NCI-H2227 (cell line): ENCODE results near the gene PARL.

Experiments
- DNase-seq: peaks from one replicate; lab custom pipeline; 2025; ENCODE audit not compliant: unreplicated experiment; lab: John Stamatoyannopoulos, UW

PARL gene, protein sequence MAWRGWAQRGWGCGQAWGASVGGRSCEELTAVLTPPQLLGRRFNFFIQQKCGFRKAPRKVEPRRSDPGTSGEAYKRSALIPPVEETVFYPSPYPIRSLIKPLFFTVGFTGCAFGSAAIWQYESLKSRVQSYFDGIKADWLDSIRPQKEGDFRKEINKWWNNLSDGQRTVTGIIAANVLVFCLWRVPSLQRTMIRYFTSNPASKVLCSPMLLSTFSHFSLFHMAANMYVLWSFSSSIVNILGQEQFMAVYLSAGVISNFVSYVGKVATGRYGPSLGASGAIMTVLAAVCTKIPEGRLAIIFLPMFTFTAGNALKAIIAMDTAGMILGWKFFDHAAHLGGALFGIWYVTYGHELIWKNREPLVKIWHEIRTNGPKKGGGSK

GRCh38 chr3:183884427-183885296 lies at the start of gene PARL:
Gene PARL (minus strand): TSS chr3:183884880. CDS start chr3:183884846, 34 bp downstream.
- peak; percentile 95 for DNase-seq

DNA sequence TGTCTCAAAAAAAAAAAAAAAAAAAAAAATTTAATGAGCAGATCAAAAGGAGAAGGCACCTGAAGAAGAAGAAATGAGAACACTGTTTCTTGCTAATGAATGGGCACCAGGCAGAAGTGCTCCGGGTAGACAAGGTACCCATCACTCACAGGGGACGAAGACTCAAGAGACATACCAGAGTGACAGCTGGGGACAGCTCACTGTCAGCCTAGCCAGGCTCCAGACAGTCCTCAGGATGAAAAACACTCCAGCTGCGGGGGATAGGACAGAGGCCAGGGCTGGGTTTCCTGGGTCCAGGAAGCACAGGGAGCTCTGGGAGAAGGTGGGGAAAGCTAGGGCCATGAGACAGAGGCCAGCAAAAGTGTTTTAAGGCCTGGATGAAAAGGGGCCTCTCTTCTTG lies 48.5 kb upstream of the PARL start:
- no peak for DNase-seq

DNA sequence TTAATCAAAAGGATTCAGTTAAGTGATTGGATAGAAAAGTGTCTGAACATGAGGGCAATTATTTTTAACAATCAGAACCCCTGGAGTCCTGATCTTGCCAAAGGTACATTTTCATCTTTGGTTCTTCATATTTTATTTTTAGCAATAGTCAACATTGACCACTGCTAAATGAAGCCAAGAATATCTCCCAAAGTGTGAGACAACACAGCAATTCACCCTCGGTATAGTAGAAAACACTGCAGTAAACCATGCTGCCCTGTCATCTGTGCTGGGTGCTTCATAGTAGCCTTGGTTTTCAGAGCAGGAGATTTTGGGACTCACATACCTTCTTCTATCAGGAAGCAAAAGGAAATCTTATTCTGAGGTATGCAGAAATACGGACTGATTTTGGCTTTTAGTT lies 47.2 kb upstream of the PARL start:
- DNase-seq = no peak

DNA sequence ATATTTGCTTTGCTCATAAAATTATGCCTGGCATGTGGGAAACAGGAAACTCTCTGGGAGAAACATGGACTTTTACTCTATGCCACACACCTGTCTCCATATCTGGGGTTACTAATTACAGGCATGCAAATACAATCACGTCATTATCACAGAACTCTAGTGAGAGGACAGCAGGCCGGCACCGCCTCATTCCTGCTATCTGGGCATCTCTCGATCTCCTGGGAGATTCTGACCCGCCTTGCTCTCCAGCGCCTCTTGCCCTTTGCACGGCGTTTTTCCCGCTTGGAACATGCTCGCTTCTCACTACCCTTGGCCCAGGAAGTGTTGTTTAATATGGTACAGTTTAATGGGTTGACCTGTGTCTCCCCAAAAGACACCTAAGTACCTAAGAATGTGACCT lies 45.4 kb upstream of the PARL start:
- no peak for DNase-seq

DNA sequence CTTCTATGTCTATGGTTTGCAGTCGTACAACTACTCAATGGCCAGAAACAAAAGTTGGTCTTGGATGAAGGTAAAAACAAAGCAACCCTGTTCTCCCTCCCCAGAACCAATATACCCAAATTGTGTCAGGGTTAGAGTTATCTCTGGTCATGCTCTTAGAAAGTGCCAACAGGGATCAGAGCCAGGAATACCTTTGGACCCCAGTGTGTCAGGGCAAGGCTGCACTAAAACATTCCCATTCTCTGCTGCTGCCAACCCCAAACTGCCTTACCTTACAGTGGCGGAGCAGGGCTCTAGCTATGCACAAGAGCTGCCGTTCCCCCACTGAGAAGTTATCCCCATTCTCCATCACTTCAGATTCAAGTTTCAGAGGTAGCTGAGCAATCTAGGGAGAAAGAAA lies 42.4 kb upstream of the PARL start:
- no peak for DNase-seq

DNA sequence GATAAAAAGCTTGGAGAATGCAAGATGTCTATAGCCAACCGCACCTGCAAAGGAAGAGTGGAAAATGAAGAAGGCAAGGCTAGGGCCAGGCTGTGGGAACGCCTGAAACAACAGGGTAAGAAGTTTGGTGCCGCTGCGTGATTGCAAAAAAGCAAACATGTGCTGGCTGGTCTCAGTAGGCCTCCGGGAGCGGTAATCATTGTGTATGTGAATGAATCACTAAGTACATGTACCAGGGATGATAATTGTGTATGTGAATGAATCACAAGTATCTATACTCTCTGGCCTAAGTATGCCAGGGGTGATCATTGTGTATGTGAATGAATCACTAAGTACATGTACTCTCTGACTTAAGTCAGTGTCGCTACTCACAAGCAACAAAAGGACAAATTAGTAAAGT lies 40.3 kb upstream of the PARL start:
- no peak for DNase-seq

- no peak for DNase-seq
Observed at GRCh38 chr3:183924543-183924942, 39.9 kb upstream of the PARL start.

- DNase-seq = no peak
Observed at GRCh38 chr3:183922421-183922820, 37.7 kb upstream of the PARL start.

- no peak for DNase-seq
Observed at GRCh38 chr3:183921096-183921495, 36.4 kb upstream of the PARL start.

- no peak for DNase-seq
Observed at GRCh38 chr3:183920416-183920815, 35.7 kb upstream of the PARL start.

GRCh38 chr3:183918178-183918577 lies 33.5 kb upstream of the PARL start:
- no peak for DNase-seq

DNA sequence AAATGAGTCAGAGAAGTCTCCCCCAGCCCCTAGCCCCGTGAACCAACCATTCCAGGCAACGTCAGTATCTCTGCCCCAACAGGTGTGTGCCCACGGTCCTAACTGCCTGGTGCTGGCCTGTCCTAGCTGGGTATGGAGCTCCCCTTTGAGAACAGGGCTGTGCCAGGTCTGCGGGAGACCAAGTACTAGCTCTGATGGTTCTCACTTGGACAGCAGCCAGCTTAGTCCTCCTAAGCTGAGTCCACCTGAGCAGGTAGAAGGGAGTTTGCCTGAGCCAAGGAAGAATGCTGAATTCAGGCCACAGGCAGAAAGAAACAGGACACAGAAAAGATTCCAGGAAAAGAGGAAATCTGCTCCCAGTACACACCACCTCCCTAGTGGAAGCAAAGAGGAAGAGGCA lies 33.1 kb upstream of the PARL start:
- no peak for DNase-seq

GRCh38 chr3:183914856-183915255 lies 30.2 kb upstream of the PARL start:
- DNase-seq = no peak

DNA sequence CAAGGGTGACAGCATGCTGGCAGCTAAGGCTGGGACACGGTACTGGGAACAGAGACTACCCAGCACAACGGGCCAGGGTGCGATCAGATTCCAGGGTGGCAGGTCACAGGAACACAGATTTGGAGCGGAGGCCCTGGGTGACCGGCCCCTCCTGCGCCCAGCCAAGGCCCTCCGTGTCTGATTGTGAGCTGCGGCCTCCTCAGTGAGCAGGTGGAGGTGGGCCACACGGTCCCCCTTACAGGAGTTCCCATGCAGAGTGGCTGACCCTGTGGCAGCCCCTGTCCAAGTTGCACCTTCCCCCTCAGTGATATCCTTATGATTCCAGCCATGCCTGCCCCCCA lies 28.9 kb upstream of the PARL start:
- no peak for DNase-seq

- DNase-seq = peak; percentile 17
Observed at GRCh38 chr3:183912895-183913579, 28.4 kb upstream of the PARL start.

DNA sequence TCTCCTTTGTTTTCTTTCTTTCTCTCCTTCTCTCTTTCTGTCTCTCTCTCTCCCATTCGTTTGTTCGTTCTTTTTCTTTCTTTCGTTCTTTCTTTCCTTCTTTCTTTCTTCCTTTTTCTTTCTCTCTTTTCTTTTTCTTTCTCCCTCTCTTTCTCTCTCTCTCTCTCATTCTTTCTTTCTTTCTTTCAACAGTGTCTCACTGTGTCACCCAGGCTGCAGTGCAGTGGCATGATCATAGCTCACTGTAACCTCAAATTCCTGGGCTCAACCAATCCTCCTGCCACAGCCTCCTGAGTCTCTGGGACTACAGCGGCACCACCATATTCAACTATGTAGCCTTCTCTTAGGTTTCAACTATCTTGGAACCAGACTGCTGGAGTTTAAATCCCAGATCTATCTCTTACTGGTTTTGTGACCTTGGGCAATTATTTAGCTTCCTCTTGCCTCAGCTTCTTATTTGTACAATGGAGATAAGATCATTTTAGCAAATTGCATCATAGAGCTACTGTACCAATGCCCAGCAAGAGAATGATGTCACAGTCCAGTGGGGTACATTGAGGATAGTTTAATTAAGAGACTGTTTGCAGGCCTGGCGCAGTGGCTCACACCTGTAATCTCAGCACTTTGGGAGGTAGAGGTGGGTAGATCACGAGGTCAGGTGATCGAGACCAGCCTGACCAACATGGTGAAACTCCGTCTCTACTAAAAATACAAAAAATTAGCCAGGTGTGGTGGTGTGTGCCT lies 27.3 kb upstream of the PARL start:
- DNase-seq = no peak

DNA sequence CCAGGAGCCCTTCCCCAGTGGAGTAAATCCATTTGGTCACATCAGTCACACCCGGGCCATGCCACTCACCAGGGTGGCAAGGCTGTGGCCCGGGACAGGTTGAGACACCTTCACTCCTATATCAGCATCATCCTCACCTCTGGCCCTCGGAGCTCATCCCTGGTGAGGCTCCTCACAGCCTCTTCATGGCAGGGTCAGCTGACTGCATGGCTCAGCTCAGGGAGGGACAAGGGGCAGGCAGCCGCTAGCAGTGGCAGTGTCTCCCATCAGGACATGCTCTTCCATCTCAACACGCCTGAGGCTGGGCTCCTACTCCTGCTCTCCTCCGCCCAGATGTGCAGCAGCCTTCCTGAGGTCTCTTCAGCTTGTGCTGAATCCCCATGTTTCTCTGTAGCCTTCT lies 26.4 kb upstream of the PARL start:
- DNase-seq = no peak

- no peak for DNase-seq
Observed at GRCh38 chr3:183909030-183909600, 24.4 kb upstream of the PARL start.

- peak; percentile 43 for DNase-seq
Observed at GRCh38 chr3:183907911-183908331, 23.2 kb upstream of the PARL start.

DNA sequence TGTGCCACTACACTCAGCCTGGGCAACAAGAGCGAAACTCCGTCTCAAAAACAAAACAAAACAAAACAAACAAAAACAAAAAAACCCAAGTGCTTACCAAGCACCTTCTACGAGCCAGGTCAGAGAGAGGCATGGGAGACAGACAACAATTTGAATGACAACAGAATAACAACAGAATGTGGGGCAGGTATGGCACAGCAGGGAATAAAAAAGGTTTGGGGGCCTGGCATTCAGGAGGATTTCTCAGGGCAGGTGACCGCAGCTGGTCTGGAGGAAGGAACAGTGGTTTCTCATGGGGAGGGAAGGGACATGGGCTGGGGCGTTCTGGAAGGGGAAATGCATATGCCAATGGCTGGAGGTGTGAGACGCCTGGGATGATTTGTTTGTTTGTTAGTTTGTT lies 22.5 kb upstream of the PARL start:
- DNase-seq = no peak
